ENCODE measurements around the gene UHRF2. TPM values are rescaled to one million over a fixed set of nuclear protein-coding genes. Genes with fewer than 3 reads are reported as not detected.

UHRF2 gene
- total RNA-seq, 1 experiment from 2014 or later: 45.2 TPM

- Histone ChIP-seq H2BK5ac (ENCODE audit: insufficient read length, low read length) (no peak overlapping the region), H4K8ac (replicated peaks; ENCODE audit: insufficient read length, low read depth, low read length) (peak overlapping the region; percentile 50), H3K23me2 (ENCODE audit: insufficient read length, low read depth, low read length, poor library complexity, severe bottlenecking) (no peaks in the 10 kb centered on the region), H4K91ac (ENCODE audit: insufficient read length, low read depth, low read length) (no peak overlapping the region), H2AK5ac (ENCODE audit: insufficient read length, low read length) (no peak overlapping the region), H4K20me1 (ENCODE audit: control insufficient read depth, insufficient read depth, insufficient read length) (no peaks in the 10 kb centered on the region), H3K9ac (ENCODE audit: extremely low read depth, insufficient read length, low read length) (no peak overlapping the region), H2BK120ac (ENCODE audit: low read depth, low read length, poor library complexity, severe bottlenecking) (no peak overlapping the region), H2BK15ac (ENCODE audit: low read depth, low read length) (no peak overlapping the region), H2BK12ac (ENCODE audit: insufficient read length, low read depth, low read length) (no peak overlapping the region), H3T11ph (ENCODE audit: low read length) (no peak overlapping the region), H3K4ac (ENCODE audit: low read depth, low read length) (no peak overlapping the region), H3K56ac (ENCODE audit: insufficient read length, low read depth, low read length) (no peak overlapping the region), H3K4me2 (ENCODE audit: insufficient read depth, insufficient read length, low read length) (no peak overlapping the region), H3K18ac (ENCODE audit: insufficient read length, low read depth, low read length) (no peak overlapping the region), H4K5ac (ENCODE audit: insufficient read length, low read depth, low read length) (no peak overlapping the region), H3K27ac (ENCODE audit: insufficient read length, low read depth, low read length) (no peak overlapping the region), H2BK20ac (ENCODE audit: low read depth, low read length, poor library complexity, severe bottlenecking) (no peak overlapping the region), H3K4me1 (ENCODE audit: insufficient read depth, low read length) (no peaks in the 10 kb centered on the region), H3K23ac (ENCODE audit: insufficient read length, low read depth, low read length) (no peak overlapping the region), H2AFZ (ENCODE audit: low read length) (no peak overlapping the region), H3K27me3 (ENCODE audit: insufficient read depth, low read length) (no peaks in the 10 kb centered on the region), H3K14ac (ENCODE audit: insufficient read depth, low read length) (no peak overlapping the region), H3K9me3 (ENCODE audit: control insufficient read depth, low read depth, low read length) (no peaks in the 10 kb centered on the region), H3K79me1 (ENCODE audit: insufficient read depth, low read depth, low read length, poor library complexity, severe bottlenecking) (no peaks in the 10 kb centered on the region), H3K79me2 (ENCODE audit: insufficient read depth, low read length) (no peaks in the 10 kb centered on the region)
- peaks cover 4 to 5% of the 10 kb centered on the region in 2 experiments for H3K4me1 Mint-ChIP-seq
- no peak overlapping the region for H3K4me3 Mint-ChIP-seq
- TF ChIP-seq CTCF (conservative IDR thresholded peaks at IDR 0.05): no peak
- no peak overlapping the region; a peak in 1 of 7 replicates for H3K27ac Mint-ChIP-seq
- DNase-seq: no peak
- no peaks in the 10 kb centered on the region for H3K9me3 Mint-ChIP-seq
- WGBS (ENCODE audit: extremely low coverage, insufficient read length, low lambda C conversion rate): no CpG with 5 or more reads among the region's 6 CpGs
- H3K36me3 Mint-ChIP-seq (ENCODE audit: insufficient read depth in 1 of 3, low read depth in 3 of 3): peaks cover 16 to 32% (median 18%) of the 10 kb centered on the region in 3 experiments; a peak in 6 of 7 replicates
- H3K27me3 Mint-ChIP-seq (ENCODE audit: low read depth): no peaks in the 10 kb centered on the region
Measured at GRCh38 chr9:6543204-6543603, 130.2 kb downstream of the UHRF2 start.
